ENCODE measurements around the gene SCPEP1. TPM values are rescaled to one million over a fixed set of nuclear protein-coding genes. Genes with fewer than 3 reads are reported as not detected.

Gene SCPEP1
- total and polyA plus RNA-seq, 10 of the 15 experiments (the other 5 are each of a cell fraction or from before 2014, with no cell fraction given), result 31.2 to 80.2 (median 40.7) TPM

- DNase-seq (ENCODE audit: low read depth, low spot score) (no peak), ATAC-seq (no peak), FAIRE-seq (no peak)
- Histone ChIP-seq H3K9me3 (replicated peaks; ENCODE audit: control insufficient read depth, insufficient read depth, low read length) (no peaks in the 10 kb centered on the region), H3K27ac (ENCODE audit: control insufficient read depth, insufficient read depth) (no peak overlapping the region), H2AFZ (ENCODE audit: control insufficient read depth, low read depth, low read length) (no peak overlapping the region), H3K4me1 (ENCODE audit: control insufficient read depth, insufficient read depth, low read length) (no peaks in the 10 kb centered on the region), H3K79me2 (ENCODE audit: control insufficient read depth, insufficient read depth, low read length) (no peaks in the 10 kb centered on the region), H3K4me2 (ENCODE audit: control insufficient read depth, insufficient read depth) (no peak overlapping the region), H3K36me3 (ENCODE audit: control insufficient read depth in 2 of 2, insufficient read depth in 2 of 2, low read length in 1 of 2) (no peaks in the 10 kb centered on the region), H3K27me3 (replicated peaks in 1 of 2; ENCODE audit: control insufficient read depth in 2 of 2, insufficient read depth in 2 of 2, low read length in 1 of 2) (no peaks in the 10 kb centered on the region; a peak in 1 of 4 replicates), H3K9ac (ENCODE audit: control insufficient read depth, insufficient read depth, low read length) (no peak overlapping the region), H4K20me1 (ENCODE audit: control insufficient read depth, insufficient read depth) (no peaks in the 10 kb centered on the region), H3K4me3 (no peak overlapping the region)
- BruUV-seq (replicated peaks), result no TSS peak
- 14% methylated on average over 2 of the region's 3 CpGs for WGBS (ENCODE audit: insufficient coverage, insufficient replicate concordance, low lambda C conversion rate, missing lambda C conversion rate)
- intact Hi-C loops (cut with micrococcal nuclease; ENCODE audit: unreplicated experiment), result no loop called here
- in situ Hi-C loops (cut with MboI), result no loop called here
- ChIA-PET CTCF (interaction anchor here (2.0 kb wide), 1 partner anchor 10 kb away, joined by 12 read pairs; no protein-coding TSS in a partner anchor), RAD21 (ENCODE audit: unreplicated experiment) (no interaction called here), POLR2A (interaction anchor here (0.9 kb wide), 1 partner anchor 10 kb away, joined by 3 read pairs; no protein-coding TSS in a partner anchor), SMC1A (ENCODE audit: uncharacterized antibody, unreplicated experiment) (no interaction called here)
- TF ChIP-seq, protein P1, sequence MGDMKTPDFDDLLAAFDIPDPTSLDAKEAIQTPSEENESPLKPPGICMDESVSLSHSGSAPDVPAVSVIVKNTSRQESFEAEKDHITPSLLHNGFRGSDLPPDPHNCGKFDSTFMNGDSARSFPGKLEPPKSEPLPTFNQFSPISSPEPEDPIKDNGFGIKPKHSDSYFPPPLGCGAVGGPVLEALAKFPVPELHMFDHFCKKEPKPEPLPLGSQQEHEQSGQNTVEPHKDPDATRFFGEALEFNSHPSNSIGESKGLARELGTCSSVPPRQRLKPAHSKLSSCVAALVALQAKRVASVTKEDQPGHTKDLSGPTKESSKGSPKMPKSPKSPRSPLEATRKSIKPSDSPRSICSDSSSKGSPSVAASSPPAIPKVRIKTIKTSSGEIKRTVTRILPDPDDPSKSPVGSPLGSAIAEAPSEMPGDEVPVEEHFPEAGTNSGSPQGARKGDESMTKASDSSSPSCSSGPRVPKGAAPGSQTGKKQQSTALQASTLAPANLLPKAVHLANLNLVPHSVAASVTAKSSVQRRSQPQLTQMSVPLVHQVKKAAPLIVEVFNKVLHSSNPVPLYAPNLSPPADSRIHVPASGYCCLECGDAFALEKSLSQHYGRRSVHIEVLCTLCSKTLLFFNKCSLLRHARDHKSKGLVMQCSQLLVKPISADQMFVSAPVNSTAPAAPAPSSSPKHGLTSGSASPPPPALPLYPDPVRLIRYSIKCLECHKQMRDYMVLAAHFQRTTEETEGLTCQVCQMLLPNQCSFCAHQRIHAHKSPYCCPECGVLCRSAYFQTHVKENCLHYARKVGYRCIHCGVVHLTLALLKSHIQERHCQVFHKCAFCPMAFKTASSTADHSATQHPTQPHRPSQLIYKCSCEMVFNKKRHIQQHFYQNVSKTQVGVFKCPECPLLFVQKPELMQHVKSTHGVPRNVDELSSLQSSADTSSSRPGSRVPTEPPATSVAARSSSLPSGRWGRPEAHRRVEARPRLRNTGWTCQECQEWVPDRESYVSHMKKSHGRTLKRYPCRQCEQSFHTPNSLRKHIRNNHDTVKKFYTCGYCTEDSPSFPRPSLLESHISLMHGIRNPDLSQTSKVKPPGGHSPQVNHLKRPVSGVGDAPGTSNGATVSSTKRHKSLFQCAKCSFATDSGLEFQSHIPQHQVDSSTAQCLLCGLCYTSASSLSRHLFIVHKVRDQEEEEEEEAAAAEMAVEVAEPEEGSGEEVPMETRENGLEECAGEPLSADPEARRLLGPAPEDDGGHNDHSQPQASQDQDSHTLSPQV (IDR thresholded peaks at IDR 0.05), result no peak
- TF ChIP-seq NFXL1 (IDR thresholded peaks at IDR 0.05; ENCODE audit: borderline replicate concordance), result no peak
- TF ChIP-seq NR2F1 (conservative IDR thresholded peaks at IDR 0.05), result no peak
- TF ChIP-seq NR2C2 (IDR thresholded peaks at IDR 0.05; ENCODE audit: borderline replicate concordance, control insufficient read depth, insufficient read length, low read depth), result no peak
- TF ChIP-seq SRF (IDR thresholded peaks at IDR 0.05; ENCODE audit: low read depth in 2 of 2, low read length in 2 of 2), result no peak
- TF ChIP-seq NR2C1 (IDR thresholded peaks at IDR 0.05), result no peak
- TF ChIP-seq CUX1 (IDR thresholded peaks at IDR 0.05; ENCODE audit: insufficient replicate concordance, low read depth, low read length), result no peak
- TF ChIP-seq HDGF (IDR thresholded peaks at IDR 0.05), result no peak
- no peak for TF ChIP-seq CBX3 (IDR thresholded peaks at IDR 0.05; ENCODE audit: borderline replicate concordance, low read depth)
- no peak for TF ChIP-seq ZNF24 (IDR thresholded peaks at IDR 0.05)
- TF ChIP-seq E2F8 (IDR thresholded peaks at IDR 0.05; ENCODE audit: low read depth, partially characterized antibody), result no peak
- no peak for TF ChIP-seq RBBP5 (conservative IDR thresholded peaks at IDR 0.05)
- no peak for TF ChIP-seq RUNX3 (IDR thresholded peaks at IDR 0.05; ENCODE audit: low read length)
- no peak for TF ChIP-seq DPF2 (IDR thresholded peaks at IDR 0.05)
Measured at GRCh38 chr17:57020208-57020607, 42.3 kb downstream of the SCPEP1 start.
